Fibroblast of mammary gland (primary cell): ENCODE measurements around the gene MORC4.

Experiments
- DNase-seq: peaks from one replicate; pipeline ENCODE4 v3.0.0-alpha.2; 2010; ENCODE audit warnings: low read depth
- H3K4me3 ChIP-seq: 2 replicates; pipeline ENCODE4 v1.5.1; 2011; ENCODE audit warnings: low read depth, mild to moderate bottlenecking, low read length, moderate library complexity; ENCODE audit not compliant: control insufficient read depth
- TF ChIP-seq, protein P1 (sequence below): conservative IDR thresholded peaks from 2 replicates; pipeline ENCODE4 v1.5.1; 2011; ENCODE audit warnings: low read depth, low read length, inconsistent platforms; ENCODE audit not compliant: control insufficient read depth, insufficient read depth

Gene MORC4

DNA sequence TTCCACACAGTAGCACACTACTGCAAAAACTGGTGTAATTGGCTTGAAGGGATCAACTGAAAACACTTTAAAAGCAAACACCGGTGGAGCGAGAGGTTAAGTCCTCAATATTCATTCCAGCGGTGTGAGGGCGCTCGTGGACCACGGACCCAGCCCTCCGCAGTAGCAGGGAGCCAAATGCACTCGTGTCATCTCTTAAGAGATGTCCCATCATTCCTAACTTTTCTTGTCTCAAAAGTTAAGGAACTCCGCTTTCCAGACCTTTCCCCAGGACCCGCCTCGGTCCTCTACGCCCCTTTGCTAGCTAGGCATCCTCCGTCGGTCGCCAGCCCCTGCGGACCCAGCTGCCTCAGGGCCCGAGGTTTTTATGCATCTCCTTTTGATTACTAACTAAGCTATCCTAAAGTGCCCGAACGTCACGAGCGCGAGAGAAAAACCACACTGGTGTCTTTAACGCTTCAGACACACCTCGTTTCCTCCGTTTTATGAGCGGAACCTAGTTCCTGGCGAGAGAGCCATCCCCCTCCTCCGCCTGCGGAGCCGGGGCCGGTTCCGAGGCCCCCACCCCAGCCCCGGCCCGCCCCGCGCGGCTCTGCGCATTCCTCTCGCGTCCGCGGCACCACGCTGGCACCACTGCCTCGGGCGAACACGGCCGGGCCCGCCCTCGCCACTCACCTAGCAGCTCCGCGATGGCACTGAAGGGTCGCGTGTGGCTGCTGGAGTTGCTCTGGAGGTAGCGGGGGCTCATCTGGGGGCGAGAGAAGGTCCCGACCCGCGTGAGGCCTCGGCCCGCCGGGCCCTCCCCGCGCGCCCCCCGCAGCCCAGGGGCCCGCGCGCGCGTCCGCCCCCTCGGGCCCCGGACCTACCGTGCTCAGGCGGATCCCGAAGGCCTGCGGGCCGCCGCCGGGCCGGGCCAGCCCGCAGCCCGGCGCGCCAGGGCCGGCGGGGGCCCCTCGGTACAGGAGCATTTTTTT lies 723 bp downstream of the MORC4 start:
- H3K4me3 ChIP-seq = peak overlapping the region; percentile 62
- peak; percentile 59 for DNase-seq
- TF ChIP-seq, protein P1, sequence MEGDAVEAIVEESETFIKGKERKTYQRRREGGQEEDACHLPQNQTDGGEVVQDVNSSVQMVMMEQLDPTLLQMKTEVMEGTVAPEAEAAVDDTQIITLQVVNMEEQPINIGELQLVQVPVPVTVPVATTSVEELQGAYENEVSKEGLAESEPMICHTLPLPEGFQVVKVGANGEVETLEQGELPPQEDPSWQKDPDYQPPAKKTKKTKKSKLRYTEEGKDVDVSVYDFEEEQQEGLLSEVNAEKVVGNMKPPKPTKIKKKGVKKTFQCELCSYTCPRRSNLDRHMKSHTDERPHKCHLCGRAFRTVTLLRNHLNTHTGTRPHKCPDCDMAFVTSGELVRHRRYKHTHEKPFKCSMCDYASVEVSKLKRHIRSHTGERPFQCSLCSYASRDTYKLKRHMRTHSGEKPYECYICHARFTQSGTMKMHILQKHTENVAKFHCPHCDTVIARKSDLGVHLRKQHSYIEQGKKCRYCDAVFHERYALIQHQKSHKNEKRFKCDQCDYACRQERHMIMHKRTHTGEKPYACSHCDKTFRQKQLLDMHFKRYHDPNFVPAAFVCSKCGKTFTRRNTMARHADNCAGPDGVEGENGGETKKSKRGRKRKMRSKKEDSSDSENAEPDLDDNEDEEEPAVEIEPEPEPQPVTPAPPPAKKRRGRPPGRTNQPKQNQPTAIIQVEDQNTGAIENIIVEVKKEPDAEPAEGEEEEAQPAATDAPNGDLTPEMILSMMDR = peak; percentile 42

DNA sequence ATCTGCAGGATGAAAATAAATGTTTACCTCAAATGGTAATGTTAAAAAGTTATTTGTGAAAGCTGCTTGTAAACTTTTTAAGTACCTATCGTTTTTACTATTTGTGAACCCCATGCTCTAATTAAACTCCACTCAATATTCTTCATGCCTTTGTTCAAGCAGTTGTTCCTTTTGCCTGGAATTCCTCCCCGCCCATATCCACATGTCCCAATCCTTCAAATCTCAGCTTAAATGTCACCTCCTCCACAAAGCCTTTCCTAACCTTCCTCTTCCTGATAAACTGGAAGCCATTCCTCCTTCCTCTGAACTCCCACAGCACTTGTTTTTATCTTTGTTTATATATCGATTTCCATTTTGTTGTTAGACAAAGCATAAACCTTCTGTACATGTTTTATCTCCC lies 2.4 kb downstream of the MORC4 start:
- H3K4me3 ChIP-seq = no peak overlapping the region
- TF ChIP-seq, protein P1 = no peak
- DNase-seq = no peak

DNA sequence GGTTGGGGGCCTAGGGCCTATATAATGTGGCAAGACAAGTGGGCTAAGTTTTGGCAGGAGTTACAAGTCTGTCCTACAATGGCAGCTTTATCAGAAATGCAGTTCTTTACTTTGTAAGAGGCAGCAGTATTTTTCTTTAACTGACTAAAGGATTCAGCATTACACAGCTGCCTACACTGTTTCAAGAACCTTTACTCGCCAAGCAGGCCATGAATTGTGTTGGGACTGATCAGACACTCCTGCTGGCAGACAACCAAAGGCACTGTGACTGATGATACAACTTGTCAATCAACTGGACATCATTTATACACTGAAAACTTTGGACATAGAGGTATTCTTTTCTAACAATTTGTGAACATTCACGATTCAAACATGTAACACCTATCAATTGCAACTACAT lies 4.3 kb downstream of the MORC4 start:
- TF ChIP-seq, protein P1 = no peak
- DNase-seq = no peak
- no peak overlapping the region for H3K4me3 ChIP-seq

DNA sequence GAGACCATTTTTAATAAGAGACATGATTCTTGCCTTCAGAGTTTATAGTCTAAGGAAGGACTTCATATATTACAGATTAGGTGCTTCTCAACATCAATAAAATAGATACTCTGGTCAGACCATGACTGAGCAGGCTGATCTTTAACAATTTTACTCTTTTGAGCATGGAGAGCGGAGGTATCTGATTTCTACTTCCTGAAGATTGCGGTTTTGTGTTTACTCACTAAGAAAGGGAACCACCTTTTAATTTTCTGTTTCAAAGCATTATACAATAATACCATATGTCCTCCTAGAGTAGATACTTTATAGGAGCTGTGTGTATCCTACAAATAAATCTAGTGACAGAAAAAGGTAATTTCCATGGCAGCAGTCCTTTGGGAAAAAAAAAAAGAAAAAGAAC lies 12.5 kb downstream of the MORC4 start:
- H3K4me3 ChIP-seq = no peak overlapping the region
- DNase-seq = no peak
- TF ChIP-seq, protein P1 = no peak

DNA sequence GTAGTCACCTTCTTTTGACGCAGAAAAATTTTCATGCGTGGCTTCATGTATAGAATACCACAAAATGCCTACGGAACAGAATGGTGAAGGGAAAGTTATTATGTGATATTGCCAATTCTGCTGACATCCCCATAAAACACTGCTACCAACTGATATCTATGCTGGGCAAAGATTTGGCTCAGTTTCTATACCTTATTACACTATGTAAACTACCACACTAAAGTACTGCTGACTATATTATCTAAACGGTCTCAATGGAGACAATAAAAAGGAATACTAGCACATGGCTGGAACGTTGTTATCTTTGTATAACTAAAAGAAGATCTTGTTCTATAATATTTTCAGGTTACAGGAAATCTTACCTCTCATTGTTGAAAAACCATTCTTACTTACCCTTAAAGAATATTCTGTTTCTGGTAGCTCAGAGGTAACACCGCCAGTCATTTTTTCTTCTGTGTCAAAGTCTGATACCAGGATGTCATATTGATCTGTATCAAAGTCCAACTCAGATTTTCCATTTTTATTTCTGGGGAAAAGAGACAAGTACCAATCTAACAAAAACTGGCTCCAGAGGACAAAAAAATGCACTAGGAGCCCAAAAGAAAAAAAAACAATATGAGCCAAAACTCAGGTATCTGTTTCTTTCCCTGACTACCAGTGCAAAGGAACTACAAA lies 18.9 kb downstream of the MORC4 start:
- TF ChIP-seq, protein P1 = no peak
- no peak overlapping the region for H3K4me3 ChIP-seq
- DNase-seq = no peak

DNA sequence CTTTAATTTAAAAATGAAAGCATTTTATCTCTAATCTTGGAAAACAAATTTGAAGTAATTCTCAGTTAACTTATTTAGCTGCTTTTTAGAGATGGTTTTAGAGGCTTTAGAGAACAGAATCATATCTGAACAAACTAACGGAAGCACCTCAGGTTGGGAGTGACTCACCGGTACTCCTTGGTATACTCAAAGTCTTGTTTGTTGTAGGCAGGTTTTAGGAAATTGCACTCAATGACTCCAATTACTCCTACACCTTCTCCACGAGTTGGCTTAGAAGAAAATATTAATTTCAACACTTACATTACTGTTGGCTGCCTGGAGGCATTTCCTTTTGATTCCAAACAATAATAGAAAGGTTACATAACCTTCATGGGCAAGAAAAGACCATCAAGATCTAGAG lies 23.6 kb downstream of the MORC4 start:
- H3K4me3 ChIP-seq = no peak overlapping the region
- TF ChIP-seq, protein P1 = no peak
- DNase-seq = no peak
